Measurements from ENCODE around the gene ZNF566.
A peak's percentile ranks its signal among the peaks of the same experiment; 100 is the strongest.

The ZNF566 gene

DNA sequence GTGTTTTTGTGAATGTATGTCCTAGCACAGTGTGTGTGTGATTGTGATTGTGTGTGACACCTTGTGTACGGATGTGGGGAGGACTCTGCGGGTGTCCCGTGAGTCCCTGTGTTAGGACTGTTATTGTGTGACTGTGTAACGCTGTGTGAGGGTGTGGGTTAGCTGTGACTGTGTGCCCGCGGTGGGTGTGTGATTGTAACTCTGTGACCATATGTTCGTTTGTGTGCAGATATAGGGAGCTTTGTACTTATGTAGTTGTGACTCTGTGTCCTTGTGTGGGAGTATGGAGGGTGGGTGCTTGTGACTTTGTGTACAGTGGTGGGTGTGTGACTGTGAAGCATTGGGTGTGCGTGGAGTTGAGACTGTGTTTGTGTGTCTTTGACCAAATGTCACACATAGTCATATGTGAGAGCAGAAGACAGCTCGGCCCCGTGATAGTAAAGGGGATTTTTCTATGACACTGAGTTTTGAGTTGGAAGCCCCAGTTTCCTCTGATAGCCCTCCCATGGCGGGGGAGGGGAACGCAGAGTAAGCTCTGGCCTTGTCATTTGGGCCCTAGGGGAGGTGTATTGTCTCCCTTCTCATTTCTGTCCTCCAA, 39.7 kb upstream of the ZNF566 start (continued):
- TF ChIP-seq ZFP69B (tag by site-specific recombination; IDR thresholded peaks at IDR 0.05) = peak; percentile 85
- no peak for TF ChIP-seq ZNF658 (tag by site-specific recombination; IDR thresholded peaks at IDR 0.05)
- no peak for TF ChIP-seq KLF8 (tag by site-specific recombination; IDR thresholded peaks at IDR 0.05)
- no peak for TF ChIP-seq ZNF121 (tag by site-specific recombination; IDR thresholded peaks at IDR 0.05)
- peak; percentile 63 for TF ChIP-seq ZNF558 (tag by site-specific recombination; IDR thresholded peaks at IDR 0.05)
- TF ChIP-seq, protein P1, sequence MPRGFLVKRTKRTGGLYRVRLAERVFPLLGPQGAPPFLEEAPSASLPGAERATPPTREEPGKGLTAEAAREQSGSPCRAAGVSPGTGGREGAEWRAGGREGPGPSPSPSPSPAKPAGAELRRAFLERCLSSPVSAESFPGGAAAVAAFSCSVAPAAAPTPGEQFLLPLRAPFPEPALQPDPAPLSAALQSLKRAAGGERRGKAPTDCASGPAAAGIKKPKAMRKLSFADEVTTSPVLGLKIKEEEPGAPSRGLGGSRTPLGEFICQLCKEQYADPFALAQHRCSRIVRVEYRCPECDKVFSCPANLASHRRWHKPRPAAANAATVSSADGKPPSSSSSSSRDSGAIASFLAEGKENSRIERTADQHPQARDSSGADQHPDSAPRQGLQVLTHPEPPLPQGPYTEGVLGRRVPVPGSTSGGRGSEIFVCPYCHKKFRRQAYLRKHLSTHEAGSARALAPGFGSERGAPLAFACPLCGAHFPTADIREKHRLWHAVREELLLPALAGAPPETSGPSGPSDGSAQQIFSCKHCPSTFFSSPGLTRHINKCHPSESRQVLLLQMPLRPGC (tag by site-specific recombination; IDR thresholded peaks at IDR 0.05) = no peak; the same call in 1 of the 2 replicates
- TF ChIP-seq YY2 (tag by site-specific recombination; IDR thresholded peaks at IDR 0.05) = peak; percentile 2; the same call in 1 of the 2 replicates
- TF ChIP-seq ZNF239 (tag by site-specific recombination; IDR thresholded peaks at IDR 0.05) = peak; percentile 89
- TF ChIP-seq, protein P2, sequence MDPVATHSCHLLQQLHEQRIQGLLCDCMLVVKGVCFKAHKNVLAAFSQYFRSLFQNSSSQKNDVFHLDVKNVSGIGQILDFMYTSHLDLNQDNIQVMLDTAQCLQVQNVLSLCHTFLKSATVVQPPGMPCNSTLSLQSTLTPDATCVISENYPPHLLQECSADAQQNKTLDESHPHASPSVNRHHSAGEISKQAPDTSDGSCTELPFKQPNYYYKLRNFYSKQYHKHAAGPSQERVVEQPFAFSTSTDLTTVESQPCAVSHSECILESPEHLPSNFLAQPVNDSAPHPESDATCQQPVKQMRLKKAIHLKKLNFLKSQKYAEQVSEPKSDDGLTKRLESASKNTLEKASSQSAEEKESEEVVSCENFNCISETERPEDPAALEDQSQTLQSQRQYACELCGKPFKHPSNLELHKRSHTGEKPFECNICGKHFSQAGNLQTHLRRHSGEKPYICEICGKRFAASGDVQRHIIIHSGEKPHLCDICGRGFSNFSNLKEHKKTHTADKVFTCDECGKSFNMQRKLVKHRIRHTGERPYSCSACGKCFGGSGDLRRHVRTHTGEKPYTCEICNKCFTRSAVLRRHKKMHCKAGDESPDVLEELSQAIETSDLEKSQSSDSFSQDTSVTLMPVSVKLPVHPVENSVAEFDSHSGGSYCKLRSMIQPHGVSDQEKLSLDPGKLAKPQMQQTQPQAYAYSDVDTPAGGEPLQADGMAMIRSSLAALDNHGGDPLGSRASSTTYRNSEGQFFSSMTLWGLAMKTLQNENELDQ (tag by site-specific recombination; IDR thresholded peaks at IDR 0.05; ENCODE audit: low read depth) = no peak
- TF ChIP-seq, protein P3, sequence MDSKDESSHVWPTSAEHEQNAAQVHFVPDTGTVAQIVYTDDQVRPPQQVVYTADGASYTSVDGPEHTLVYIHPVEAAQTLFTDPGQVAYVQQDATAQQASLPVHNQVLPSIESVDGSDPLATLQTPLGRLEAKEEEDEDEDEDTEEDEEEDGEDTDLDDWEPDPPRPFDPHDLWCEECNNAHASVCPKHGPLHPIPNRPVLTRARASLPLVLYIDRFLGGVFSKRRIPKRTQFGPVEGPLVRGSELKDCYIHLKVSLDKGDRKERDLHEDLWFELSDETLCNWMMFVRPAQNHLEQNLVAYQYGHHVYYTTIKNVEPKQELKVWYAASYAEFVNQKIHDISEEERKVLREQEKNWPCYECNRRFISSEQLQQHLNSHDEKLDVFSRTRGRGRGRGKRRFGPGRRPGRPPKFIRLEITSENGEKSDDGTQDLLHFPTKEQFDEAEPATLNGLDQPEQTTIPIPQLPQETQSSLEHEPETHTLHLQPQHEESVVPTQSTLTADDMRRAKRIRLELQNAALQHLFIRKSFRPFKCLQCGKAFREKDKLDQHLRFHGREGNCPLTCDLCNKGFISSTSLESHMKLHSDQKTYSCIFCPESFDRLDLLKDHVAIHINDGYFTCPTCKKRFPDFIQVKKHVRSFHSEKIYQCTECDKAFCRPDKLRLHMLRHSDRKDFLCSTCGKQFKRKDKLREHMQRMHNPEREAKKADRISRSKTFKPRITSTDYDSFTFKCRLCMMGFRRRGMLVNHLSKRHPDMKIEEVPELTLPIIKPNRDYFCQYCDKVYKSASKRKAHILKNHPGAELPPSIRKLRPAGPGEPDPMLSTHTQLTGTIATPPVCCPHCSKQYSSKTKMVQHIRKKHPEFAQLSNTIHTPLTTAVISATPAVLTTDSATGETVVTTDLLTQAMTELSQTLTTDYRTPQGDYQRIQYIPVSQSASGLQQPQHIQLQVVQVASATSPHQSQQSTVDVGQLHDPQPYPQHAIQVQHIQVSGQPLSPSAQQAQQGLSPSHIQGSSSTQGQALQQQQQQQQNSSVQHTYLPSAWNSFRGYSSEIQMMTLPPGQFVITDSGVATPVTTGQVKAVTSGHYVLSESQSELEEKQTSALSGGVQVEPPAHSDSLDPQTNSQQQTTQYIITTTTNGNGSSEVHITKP (tag by site-specific recombination; IDR thresholded peaks at IDR 0.05) = no peak
- no peak for TF ChIP-seq SALL2 (tag by site-specific recombination; IDR thresholded peaks at IDR 0.05; ENCODE audit: borderline replicate concordance)
- TF ChIP-seq, protein P4, sequence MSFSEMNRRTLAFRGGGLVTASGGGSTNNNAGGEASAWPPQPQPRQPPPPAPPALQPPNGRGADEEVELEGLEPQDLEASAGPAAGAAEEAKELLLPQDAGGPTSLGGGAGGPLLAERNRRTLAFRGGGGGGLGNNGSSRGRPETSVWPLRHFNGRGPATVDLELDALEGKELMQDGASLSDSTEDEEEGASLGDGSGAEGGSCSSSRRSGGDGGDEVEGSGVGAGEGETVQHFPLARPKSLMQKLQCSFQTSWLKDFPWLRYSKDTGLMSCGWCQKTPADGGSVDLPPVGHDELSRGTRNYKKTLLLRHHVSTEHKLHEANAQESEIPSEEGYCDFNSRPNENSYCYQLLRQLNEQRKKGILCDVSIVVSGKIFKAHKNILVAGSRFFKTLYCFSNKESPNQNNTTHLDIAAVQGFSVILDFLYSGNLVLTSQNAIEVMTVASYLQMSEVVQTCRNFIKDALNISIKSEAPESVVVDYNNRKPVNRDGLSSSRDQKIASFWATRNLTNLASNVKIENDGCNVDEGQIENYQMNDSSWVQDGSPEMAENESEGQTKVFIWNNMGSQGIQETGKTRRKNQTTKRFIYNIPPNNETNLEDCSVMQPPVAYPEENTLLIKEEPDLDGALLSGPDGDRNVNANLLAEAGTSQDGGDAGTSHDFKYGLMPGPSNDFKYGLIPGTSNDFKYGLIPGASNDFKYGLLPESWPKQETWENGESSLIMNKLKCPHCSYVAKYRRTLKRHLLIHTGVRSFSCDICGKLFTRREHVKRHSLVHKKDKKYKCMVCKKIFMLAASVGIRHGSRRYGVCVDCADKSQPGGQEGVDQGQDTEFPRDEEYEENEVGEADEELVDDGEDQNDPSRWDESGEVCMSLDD (tag by site-specific recombination; IDR thresholded peaks at IDR 0.05) = peak; percentile 82
- TF ChIP-seq, protein P5, sequence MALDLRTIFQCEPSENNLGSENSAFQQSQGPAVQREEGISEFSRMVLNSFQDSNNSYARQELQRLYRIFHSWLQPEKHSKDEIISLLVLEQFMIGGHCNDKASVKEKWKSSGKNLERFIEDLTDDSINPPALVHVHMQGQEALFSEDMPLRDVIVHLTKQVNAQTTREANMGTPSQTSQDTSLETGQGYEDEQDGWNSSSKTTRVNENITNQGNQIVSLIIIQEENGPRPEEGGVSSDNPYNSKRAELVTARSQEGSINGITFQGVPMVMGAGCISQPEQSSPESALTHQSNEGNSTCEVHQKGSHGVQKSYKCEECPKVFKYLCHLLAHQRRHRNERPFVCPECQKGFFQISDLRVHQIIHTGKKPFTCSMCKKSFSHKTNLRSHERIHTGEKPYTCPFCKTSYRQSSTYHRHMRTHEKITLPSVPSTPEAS (tag by site-specific recombination; IDR thresholded peaks at IDR 0.05) = peak; percentile 54
- no peak; the same call in 1 of the 2 replicates for TF ChIP-seq ZNF19 (tag by site-specific recombination; IDR thresholded peaks at IDR 0.05; ENCODE audit: low read depth)
- TF ChIP-seq, protein P6, sequence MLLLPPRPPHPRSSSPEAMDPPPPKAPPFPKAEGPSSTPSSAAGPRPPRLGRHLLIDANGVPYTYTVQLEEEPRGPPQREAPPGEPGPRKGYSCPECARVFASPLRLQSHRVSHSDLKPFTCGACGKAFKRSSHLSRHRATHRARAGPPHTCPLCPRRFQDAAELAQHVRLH (tag by site-specific recombination; IDR thresholded peaks at IDR 0.05) = peak; percentile 40; the same call in 1 of the 2 replicates
- TF ChIP-seq HOXA7 (CRISPR knock-in tag; IDR thresholded peaks at IDR 0.05; ENCODE audit: borderline replicate concordance) = no peak
- TF ChIP-seq, protein P7, sequence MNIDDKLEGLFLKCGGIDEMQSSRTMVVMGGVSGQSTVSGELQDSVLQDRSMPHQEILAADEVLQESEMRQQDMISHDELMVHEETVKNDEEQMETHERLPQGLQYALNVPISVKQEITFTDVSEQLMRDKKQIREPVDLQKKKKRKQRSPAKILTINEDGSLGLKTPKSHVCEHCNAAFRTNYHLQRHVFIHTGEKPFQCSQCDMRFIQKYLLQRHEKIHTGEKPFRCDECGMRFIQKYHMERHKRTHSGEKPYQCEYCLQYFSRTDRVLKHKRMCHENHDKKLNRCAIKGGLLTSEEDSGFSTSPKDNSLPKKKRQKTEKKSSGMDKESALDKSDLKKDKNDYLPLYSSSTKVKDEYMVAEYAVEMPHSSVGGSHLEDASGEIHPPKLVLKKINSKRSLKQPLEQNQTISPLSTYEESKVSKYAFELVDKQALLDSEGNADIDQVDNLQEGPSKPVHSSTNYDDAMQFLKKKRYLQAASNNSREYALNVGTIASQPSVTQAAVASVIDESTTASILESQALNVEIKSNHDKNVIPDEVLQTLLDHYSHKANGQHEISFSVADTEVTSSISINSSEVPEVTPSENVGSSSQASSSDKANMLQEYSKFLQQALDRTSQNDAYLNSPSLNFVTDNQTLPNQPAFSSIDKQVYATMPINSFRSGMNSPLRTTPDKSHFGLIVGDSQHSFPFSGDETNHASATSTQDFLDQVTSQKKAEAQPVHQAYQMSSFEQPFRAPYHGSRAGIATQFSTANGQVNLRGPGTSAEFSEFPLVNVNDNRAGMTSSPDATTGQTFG (tag by site-specific recombination; IDR thresholded peaks at IDR 0.05; ENCODE audit: borderline replicate concordance) = no peak
- TF ChIP-seq, protein P8, sequence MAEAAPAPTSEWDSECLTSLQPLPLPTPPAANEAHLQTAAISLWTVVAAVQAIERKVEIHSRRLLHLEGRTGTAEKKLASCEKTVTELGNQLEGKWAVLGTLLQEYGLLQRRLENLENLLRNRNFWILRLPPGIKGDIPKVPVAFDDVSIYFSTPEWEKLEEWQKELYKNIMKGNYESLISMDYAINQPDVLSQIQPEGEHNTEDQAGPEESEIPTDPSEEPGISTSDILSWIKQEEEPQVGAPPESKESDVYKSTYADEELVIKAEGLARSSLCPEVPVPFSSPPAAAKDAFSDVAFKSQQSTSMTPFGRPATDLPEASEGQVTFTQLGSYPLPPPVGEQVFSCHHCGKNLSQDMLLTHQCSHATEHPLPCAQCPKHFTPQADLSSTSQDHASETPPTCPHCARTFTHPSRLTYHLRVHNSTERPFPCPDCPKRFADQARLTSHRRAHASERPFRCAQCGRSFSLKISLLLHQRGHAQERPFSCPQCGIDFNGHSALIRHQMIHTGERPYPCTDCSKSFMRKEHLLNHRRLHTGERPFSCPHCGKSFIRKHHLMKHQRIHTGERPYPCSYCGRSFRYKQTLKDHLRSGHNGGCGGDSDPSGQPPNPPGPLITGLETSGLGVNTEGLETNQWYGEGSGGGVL (tag by site-specific recombination; IDR thresholded peaks at IDR 0.05) = no peak; the same call in 1 of the 2 replicates
- TF ChIP-seq ZNF132 (tag by site-specific recombination; IDR thresholded peaks at IDR 0.05; ENCODE audit: borderline replicate concordance) = no peak
- TF ChIP-seq MZF1 (tag by site-specific recombination; IDR thresholded peaks at IDR 0.05; ENCODE audit: borderline replicate concordance) = peak; percentile 43; the same call in 1 of the 2 replicates
